WERI-Rb-1 (cell line): Measurements from ENCODE around the gene NPIPA1.
"Not testable (repeated sequence)": the region's sequence is repeated elsewhere in the genome, so short reads cannot be mapped to it uniquely, and the experiment has no call there.

ENCODE experiments used
- DNase-seq: peaks from one replicate; pipeline ENCODE4 v3.0.0-alpha.2; 2020
- H3K27ac ChIP-seq: fragments of 250-450 bp; sonication (Bioruptor Pico); 2 replicates; pipeline ENCODE4 v1.5.1; 2020; ENCODE audit warnings: mild to moderate bottlenecking, moderate library complexity
- H3K27me3 ChIP-seq: fragments of 250-450 bp; sonication (Bioruptor Pico); 2 replicates; pipeline ENCODE4 v1.5.1; 2021; ENCODE audit warnings: mild to moderate bottlenecking, low read depth, moderate library complexity; ENCODE audit not compliant: insufficient read depth, severe bottlenecking
- H3K36me3 ChIP-seq: fragments of 250-450 bp; sonication (Bioruptor Pico); 2 replicates; pipeline ENCODE4 v1.5.1; 2020; ENCODE audit warnings: mild to moderate bottlenecking, moderate library complexity
- H3K4me3 ChIP-seq: 2 replicates; pipeline ENCODE4 v1.5.1; 2011; ENCODE audit warnings: low read depth, mild to moderate bottlenecking, control low read depth, low read length
- H3K9me3 ChIP-seq: fragments of 250-450 bp; sonication (Bioruptor Pico); 2 replicates; pipeline ENCODE4 v1.5.1; 2021; ENCODE audit warnings: mild to moderate bottlenecking, moderate library complexity; ENCODE audit not compliant: severe bottlenecking

NPIPA1 gene

DNA sequence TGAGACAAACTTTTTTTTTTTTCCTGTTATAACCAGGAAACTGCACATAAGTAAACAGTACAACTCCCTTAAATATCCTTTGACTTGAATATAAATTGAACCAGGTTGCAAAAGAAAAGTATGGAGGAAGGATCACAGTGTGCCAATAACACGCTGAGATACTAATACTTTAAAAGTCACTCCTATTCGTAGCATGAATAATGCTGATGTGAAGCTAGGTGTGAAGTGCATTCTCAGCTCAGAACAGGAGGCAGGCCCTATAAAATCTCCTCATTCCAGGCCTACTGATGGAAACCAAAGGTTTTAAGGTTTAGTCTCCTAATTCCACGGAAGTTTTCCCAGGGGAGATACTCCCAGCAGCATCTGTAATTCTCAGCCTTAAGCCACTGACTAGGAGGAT lies 62.6 kb downstream of the NPIPA1 start:
- DNase-seq, H3K27ac ChIP-seq, H3K27me3 ChIP-seq, H3K9me3 ChIP-seq, H3K4me3 ChIP-seq: not testable (repeated sequence)
- peaks cover 11% of the 10 kb centered on the region for H3K36me3 ChIP-seq
